Measurements from ENCODE around the gene ALOX15.

ALOX15 gene

GRCh38 chr17:4636474-4637100, 4.9 kb downstream of the ALOX15 start:
- no peak for TF ChIP-seq CTCF (conservative IDR thresholded peaks at IDR 0.05; ENCODE audit: control insufficient read depth, insufficient read depth, low read depth, low read length)
- H3K4me3 ChIP-seq (ENCODE audit: control insufficient read depth, low read depth, low read length): no peak overlapping the region
- no peak for DNase-seq (ENCODE audit: low read depth)

GRCh38 chr17:4635823-4636375, 5.6 kb downstream of the ALOX15 start:
- H3K4me3 ChIP-seq (ENCODE audit: control insufficient read depth, low read depth, low read length): no peak overlapping the region
- no peak for DNase-seq (ENCODE audit: low read depth)

GRCh38 chr17:4634976-4635375, 6.5 kb downstream of the ALOX15 start:
- peak; percentile 48 for DNase-seq (ENCODE audit: low read depth)
- H3K4me3 ChIP-seq (ENCODE audit: control insufficient read depth, low read depth, low read length): no peak overlapping the region
- TF ChIP-seq CTCF (conservative IDR thresholded peaks at IDR 0.05; ENCODE audit: control insufficient read depth, insufficient read depth, low read depth, low read length): no peak

More at GRCh38 chr17:4635823-4636375, 5.6 kb downstream of the ALOX15 start:
- TF ChIP-seq CTCF (conservative IDR thresholded peaks at IDR 0.05; ENCODE audit: control insufficient read depth, insufficient read depth, low read depth, low read length): no peak

GRCh38 chr17:4633643-4634042, 7.8 kb downstream of the ALOX15 start:
- H3K4me3 ChIP-seq (ENCODE audit: control insufficient read depth, low read depth, low read length): no peak overlapping the region
- TF ChIP-seq CTCF (conservative IDR thresholded peaks at IDR 0.05; ENCODE audit: control insufficient read depth, insufficient read depth, low read depth, low read length): no peak
- DNase-seq (ENCODE audit: low read depth): no peak

- TF ChIP-seq CTCF (conservative IDR thresholded peaks at IDR 0.05; ENCODE audit: control insufficient read depth, insufficient read depth, low read depth, low read length): no peak
- H3K4me3 ChIP-seq (ENCODE audit: control insufficient read depth, low read depth, low read length): no peak overlapping the region
- no peak for DNase-seq (ENCODE audit: low read depth)
Observed at GRCh38 chr17:4632581-4632920, 8.9 kb downstream of the ALOX15 start.

- DNase-seq (ENCODE audit: low read depth): no peak
- no peak overlapping the region for H3K4me3 ChIP-seq (ENCODE audit: control insufficient read depth, low read depth, low read length)
- TF ChIP-seq CTCF (conservative IDR thresholded peaks at IDR 0.05; ENCODE audit: control insufficient read depth, insufficient read depth, low read depth, low read length): no peak
Observed at GRCh38 chr17:4631836-4632580, 9.5 kb downstream of the ALOX15 start.

Data from fibroblast of mammary gland (primary cell).